Fibroblast of skin of left biceps (primary cell): ENCODE measurements around the gene TMEM190.
A peak's percentile ranks its signal among the peaks of the same experiment; 100 is the strongest.

ENCODE experiments used
- DNase-seq, 2 experiments: peaks; one replicate each; pipeline ENCODE4 v3.0.0-alpha.2; 2013; ENCODE audit warnings: low read depth in 2 of 2

TMEM190 gene

DNA sequence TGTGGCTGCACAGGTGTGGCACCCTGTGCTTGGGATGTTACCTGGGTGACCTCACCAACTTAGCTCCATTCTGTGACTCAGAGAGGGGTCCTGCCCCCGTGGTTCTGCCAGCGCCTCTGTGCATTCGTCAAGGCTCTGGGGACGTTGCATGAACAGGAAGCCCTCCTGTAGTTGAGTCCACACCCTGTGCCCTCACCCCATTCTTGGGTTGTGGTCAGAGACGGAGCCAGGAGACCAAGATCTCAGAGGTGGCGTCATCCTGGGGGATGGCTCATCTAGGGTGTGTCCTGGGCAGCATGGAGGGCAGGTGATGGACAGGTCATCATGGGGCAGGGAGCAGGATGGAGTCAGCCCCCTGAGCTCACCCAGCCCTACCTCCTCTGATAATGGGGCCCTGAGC, 24.6 kb upstream of the TMEM190 start:
- DNase-seq: no peak

- DNase-seq: no peak
Measured at GRCh38 chr19:55352549-55353145, 24.0 kb upstream of the TMEM190 start.

- DNase-seq: no peak
Measured at GRCh38 chr19:55353356-55353802, 23.2 kb upstream of the TMEM190 start.

- no peak for DNase-seq
Measured at GRCh38 chr19:55353803-55354697, 22.6 kb upstream of the TMEM190 start.

GRCh38 chr19:55354698-55355212, 21.9 kb upstream of the TMEM190 start, which contains the start of gene COX6B2:
COX6B2 (minus strand) TSS chr19:55354719; CDS start chr19:55354521, 198 bp downstream.
- DNase-seq: no peak

- no peak for DNase-seq
Measured at GRCh38 chr19:55355213-55355821, 21.3 kb upstream of the TMEM190 start.

- DNase-seq: no peak
Measured at GRCh38 chr19:55358493-55358892, 18.1 kb upstream of the TMEM190 start.

GRCh38 chr19:55358943-55359908, 17.4 kb upstream of the TMEM190 start:
- no peak for DNase-seq

- no peak for DNase-seq
Measured at GRCh38 chr19:55360902-55361301, 15.7 kb upstream of the TMEM190 start.

DNA sequence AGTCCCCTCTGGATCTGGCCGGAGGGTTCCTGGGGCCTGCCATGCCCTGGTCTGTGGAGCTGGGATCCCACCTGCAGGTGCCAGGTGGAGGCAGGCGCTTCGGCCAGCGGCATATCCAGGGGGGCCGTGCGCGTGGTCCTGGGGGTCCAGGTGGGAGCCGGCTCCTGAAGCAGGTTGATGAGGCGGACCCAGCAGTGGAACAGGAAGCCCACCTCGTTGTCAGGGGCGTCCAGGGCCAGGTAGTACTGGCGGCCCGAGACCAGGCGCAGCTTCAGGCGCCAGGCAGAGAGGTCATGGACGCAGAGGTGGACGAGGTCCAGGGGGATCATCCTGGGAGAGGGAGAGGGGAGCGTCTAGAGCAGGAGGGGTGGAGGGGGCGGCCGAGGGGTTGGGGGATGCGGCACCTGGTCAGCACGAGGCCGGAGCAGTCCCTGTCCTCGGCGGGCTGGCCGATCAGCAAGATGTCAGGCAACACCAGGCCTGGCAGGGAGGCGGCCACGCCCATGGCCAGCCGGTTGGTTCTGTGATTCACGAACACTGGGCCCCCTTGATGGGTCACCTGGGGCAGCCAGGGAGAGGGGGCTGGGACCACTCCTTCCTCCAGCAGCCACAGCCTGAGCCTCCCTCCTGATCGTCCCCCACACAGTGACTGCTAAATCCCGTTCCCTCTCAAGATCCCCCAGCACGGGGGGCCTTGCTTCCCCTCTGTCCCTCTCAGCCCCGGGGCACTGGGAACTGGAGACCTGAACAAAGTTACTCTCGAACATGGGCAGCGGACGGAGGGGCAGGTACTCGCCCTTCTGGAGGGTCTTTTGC, 14.2 kb upstream of the TMEM190 start:
- DNase-seq: no peak

DNA sequence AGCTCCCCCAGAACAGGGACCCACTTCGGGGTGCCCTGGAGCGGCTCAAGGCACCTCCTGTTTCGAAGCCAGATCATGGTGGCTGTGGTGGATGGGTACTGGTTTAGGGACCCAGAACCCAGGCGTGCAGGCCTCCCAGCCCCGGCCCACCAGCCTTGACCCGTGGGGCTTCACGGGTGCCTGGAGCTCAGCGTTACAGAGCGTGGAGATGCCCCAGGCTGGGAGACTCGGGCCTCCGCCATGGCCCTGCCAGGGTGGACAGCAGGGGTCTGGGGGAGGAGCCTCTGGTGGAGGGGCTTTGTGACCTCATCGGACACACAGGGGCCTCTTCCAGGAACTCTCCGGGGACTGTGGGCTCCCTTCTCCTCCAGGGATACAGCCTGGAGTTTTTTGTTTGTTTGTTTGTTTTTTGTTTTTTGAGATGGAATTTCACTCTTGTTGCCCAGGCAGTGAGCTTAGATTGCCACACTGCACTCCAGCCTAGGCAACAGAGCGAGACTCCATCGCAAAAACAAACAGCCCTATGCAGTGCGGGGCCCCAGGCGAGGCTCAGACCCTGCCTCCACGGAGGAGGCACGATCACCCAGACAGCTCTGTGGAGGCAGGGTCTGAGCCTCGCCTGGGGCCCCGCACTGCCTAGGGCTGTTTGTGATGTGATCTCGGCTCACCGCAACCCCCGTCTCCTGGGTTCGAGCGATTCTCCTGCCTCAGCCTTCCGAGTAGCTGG, 13.5 kb upstream of the TMEM190 start, which contains the start of gene GARIN5B:
Gene GARIN5B, minus strand, starts transcription at position 271 of the 727 bp plus-strand sequence. Its CDS starts 194 bp downstream, at position 77.
- no peak for DNase-seq

DNA sequence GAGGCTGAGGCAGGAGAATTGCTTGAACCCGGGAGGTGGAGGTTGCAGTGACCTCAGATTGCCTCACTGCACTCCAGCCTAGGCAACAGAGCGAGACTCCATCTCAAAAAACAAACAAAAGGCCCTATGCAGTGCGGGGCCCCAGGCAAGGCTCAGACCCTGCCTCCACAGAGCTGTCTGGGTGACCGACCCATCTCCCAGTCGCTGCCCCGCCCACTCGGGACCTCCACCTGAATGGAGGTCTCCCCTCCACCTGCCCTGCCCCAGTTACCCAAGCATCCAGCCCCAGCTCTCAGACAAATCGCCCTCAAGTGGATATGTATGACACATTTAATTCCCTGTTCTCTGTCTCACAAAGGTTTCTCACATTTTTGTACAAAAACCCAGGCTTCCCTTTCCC, 11.4 kb upstream of the TMEM190 start:
- DNase-seq: no peak

GRCh38 chr19:55365964-55366363, 10.7 kb upstream of the TMEM190 start:
- DNase-seq: no peak

DNA sequence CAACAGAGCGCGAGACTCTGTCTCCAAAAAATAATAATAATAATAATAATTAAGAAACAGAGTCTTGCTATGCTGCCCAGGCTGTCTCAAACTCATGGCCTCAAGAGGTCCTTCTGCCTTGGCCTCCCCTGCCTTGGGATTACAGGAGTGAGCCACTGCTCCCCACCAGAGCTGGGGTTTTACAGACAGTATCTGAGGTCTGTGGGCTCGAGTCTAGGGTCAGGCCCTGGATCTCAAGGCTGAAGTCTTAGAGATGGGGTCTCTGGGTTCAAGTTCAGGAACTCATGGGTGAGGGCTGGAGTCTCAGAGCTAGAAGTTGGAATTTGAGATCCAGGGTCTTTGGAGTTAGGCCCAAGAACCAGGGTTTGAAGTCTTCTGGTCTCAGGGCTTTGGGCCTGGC, 9.8 kb upstream of the TMEM190 start:
- DNase-seq: no peak

GRCh38 chr19:55368106-55368505, 8.5 kb upstream of the TMEM190 start:
- no peak for DNase-seq

- DNase-seq: peak in 1 of 2 experiments; percentile 31
Measured at GRCh38 chr19:55368701-55369563, 7.7 kb upstream of the TMEM190 start.

DNA sequence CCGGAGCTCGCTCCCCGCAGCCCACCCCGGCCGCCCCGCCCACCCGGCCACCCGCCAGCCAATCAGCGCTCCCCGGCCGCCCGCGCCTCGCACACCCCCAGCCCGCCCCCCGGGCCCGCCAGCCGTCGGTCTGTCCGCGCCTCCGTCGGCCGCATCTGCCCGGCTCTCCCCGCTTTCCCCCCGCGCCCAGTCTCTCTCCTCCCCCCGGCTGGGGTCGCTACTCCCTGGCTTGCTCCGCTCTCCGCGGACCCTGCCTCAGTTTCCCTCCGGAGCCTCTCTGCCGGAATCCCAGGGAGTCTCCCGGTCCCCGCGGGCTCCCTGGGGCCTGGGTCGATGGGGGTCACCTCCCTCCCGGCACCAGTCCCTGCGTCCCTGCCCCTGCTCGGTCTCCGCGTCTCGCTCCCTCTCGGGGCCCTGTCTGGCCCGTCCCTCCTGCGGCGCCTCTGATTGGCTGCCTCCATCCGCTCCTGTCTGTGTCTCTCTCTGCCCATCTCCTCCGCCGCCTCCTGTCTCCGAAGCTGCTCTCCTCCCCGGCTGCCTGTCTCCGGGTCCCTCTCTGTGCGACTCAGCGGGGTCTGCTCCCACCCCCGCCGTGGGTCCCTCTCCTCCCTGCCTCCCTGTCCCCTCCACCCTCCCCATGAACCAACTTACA, 6.8 kb upstream of the TMEM190 start:
- DNase-seq: peak; percentile 31 to 42
